GM12801 (cell line): ENCODE data around the gene AATF.

Experiments
- CTCF ChIP-seq: IDR thresholded peaks from one replicate; pipeline ENCODE4 v1.5.1; 2011; ENCODE audit warnings: control low read depth; ENCODE audit not compliant: insufficient read length; ENCODE audit errors: extremely low read depth

AATF gene

DNA sequence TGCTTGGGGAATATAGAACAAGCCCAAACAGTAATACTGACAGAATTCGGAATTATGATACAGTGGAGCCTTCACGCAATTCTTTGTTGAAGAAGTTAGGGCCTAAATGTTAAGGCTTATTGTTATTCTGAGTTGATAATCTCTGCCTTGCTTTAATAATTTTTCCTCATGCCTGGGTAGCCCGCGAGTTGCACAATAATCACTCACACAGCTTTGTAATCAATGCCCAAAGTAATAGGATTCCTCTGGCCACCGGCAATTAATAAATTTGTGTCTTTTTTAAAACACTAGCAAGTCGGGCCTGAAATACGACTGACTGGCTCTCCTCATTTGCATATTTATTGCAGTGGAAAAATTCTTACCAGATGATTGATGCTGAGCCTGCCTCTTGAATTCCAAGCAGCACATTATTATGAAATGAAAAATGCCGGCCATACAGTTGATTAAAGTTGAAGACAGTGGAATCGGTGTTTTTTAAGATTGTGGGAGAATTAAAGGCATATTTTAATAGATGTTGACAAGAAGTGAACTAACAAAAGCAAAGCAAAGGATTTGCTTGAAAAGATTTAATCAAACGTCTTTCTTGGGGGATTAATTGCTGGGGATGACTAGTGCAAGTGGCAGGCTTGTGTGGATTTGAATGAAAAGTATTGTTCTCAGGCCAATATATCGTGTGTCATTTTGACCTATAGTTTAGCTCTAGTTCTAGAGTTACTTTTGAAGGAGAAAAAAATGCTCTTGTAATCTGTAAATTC lies 30.2 kb downstream of the AATF start:
- no peak for TF ChIP-seq CTCF

- TF ChIP-seq CTCF = no peak
These were observed 30.8 kb downstream of the AATF start for GRCh38 chr17:36979565-36979941.

DNA sequence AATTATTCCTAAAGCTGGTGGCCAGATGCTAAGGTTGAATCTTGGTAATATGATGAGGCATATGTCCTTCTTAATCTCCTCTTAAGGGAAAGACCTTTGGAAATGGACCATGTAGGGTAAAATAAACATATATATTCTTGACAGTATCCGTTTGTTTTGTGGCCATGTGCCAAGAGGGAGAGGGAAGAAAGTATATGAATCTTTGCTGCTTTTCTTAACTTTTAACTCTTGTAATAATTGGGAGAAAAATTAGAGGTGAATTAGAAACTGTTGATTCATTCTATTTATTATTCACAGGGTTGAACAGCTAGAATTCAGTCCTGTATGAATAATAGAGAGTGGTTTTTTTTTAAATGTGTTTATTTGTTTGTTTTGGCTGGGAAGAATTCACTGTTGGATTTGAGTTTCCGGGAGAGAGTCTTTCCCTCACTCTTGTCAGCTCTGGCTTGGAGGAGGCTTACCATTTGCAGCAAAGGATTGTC lies 31.6 kb downstream of the AATF start:
- TF ChIP-seq CTCF = no peak

- no peak for TF ChIP-seq CTCF
These were observed 34.9 kb downstream of the AATF start for GRCh38 chr17:36983618-36984017.

GRCh38 chr17:36989173-36989572 lies 40.4 kb downstream of the AATF start:
- no peak for TF ChIP-seq CTCF

DNA sequence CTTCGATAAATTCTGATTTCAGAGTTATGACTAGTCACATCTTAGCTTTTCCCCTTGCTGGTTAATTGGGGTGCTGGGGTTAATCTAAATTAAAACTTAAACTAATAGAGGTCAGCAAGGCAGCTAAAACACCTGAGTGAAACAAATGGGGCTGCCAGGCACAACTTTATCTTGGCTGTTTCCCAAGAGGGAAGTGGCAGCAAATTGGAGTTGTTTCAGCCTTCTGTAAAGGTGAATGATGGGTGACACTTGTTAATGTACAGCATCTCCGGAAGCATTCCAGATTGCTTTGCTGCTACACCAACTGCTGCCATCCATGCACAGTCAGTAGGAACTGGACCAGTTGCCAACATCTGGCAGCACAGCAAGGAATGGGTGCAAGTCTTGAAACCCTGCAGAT lies 43.9 kb downstream of the AATF start:
- TF ChIP-seq CTCF = no peak

DNA sequence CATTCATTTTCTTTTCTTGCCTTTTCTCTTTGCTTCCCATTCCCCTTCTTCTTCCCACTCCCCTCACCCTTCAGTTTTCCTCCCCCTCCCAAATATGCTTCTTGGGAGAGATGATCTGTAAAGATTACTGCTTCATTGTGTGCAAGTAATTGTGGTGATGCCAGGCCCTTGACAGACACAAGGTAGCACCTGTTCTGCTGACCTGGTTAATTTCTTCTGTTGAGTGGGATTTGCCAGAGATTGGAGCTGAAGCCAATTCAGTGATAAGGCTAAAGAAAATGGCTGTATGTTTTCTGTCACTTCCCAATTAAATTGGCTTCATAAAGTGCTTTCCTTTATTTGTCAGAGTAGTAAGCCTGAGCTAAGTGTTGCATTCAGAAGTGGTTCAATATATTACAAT lies 44.5 kb downstream of the AATF start:
- no peak for TF ChIP-seq CTCF
